ENCODE measurements around the gene MUC20.
"Not testable (repeated sequence)": the region's sequence is repeated elsewhere in the genome, so short reads cannot be mapped to it uniquely, and the experiment has no call there.

MUC20 gene

GRCh38 chr3:195711091-195711812 lies 9.5 kb upstream of the MUC20 start:
- not testable (repeated sequence) for DNase-seq

GRCh38 chr3:195711813-195712534 lies 8.8 kb upstream of the MUC20 start:
- no peak for DNase-seq

- DNase-seq, result not testable (repeated sequence)
Observed at GRCh38 chr3:195712535-195712910, 8.3 kb upstream of the MUC20 start.

- DNase-seq, result not testable (repeated sequence)
Observed at GRCh38 chr3:195713150-195713549, 7.6 kb upstream of the MUC20 start.

GRCh38 chr3:195714380-195715011 lies 6.3 kb upstream of the MUC20 start:
- no peak for DNase-seq

GRCh38 chr3:195715134-195715533 lies 5.6 kb upstream of the MUC20 start:
- no peak for DNase-seq

GRCh38 chr3:195715583-195716266 lies 5.1 kb upstream of the MUC20 start:
- DNase-seq, result peak; percentile 12

GRCh38 chr3:195717416-195717815 lies 3.4 kb upstream of the MUC20 start:
- no peak for DNase-seq

GRCh38 chr3:195717852-195718476 lies 2.8 kb upstream of the MUC20 start:
- DNase-seq, result no peak

GRCh38 chr3:195718477-195718984 lies 2.2 kb upstream of the MUC20 start:
- no peak for DNase-seq

- DNase-seq, result not testable (repeated sequence)
Observed at GRCh38 chr3:195719514-195720254, 1.1 kb upstream of the MUC20 start.

GRCh38 chr3:195722139-195722995 lies 1.6 kb downstream of the MUC20 start:
- DNase-seq, result not testable (repeated sequence)

- not testable (repeated sequence) for DNase-seq
Observed at GRCh38 chr3:195722996-195723345, 2.2 kb downstream of the MUC20 start.

- DNase-seq, result not testable (repeated sequence)
Observed at GRCh38 chr3:195724363-195724762, 3.6 kb downstream of the MUC20 start.

- DNase-seq, result not testable (repeated sequence)
Observed at GRCh38 chr3:195725916-195726740, 5.3 kb downstream of the MUC20 start.

- no peak for DNase-seq
Observed at GRCh38 chr3:195727606-195728195, 6.9 kb downstream of the MUC20 start.

GRCh38 chr3:195728789-195729188 lies 8.0 kb downstream of the MUC20 start:
- not testable (repeated sequence) for DNase-seq

GRCh38 chr3:195729476-195730251 lies 8.9 kb downstream of the MUC20 start:
- no peak for DNase-seq
